Liver (tissue), 9 donors: ENCODE results near the gene HHAT. TPM values are rescaled to one million over a fixed set of nuclear protein-coding genes. Genes with fewer than 3 reads are reported as not detected.

Source experiments
- DNase-seq: peaks from one replicate; pipeline ENCODE4 v3.0.0-alpha.2; 2017; ENCODE audit warnings: low spot score
- H3K27ac ChIP-seq, 2 donors: one replicate each; pipeline ENCODE4 v1.7.0; 2013; ENCODE audit warnings: inconsistent platforms in 2 of 2, low read length in 2 of 2, control low read depth in 1 of 2, low read depth in 1 of 2, mild to moderate bottlenecking in 1 of 2
- H3K27me3 ChIP-seq, 4 donors: one replicate each; pipeline versions ENCODE4 v1.6.1 to v1.7.0; 2013; ENCODE audit warnings: low read length in 3 of 4, inconsistent platforms in 1 of 4, mild to moderate bottlenecking in 1 of 4, moderate library complexity in 1 of 4; ENCODE audit not compliant: control insufficient read depth in 4 of 4, insufficient read depth in 4 of 4
- H3K36me3 ChIP-seq, 4 donors: one replicate each; pipeline versions ENCODE4 v1.6.1 to v1.7.0; 2013; ENCODE audit warnings: low read length in 3 of 4, mild to moderate bottlenecking in 3 of 4, low read depth in 1 of 4, moderate library complexity in 1 of 4; ENCODE audit not compliant: control insufficient read depth in 4 of 4, insufficient read depth in 3 of 4
- H3K4me1 ChIP-seq, 4 donors: one replicate each; pipeline versions ENCODE4 v1.6.1 to v1.7.0; 2013; ENCODE audit warnings: low read length in 3 of 4, mild to moderate bottlenecking in 3 of 4, moderate library complexity in 1 of 4; ENCODE audit not compliant: control insufficient read depth in 4 of 4, insufficient read depth in 4 of 4
- H3K4me3 ChIP-seq, 3 donors: one replicate each; pipeline versions ENCODE4 v1.6.1 to v1.7.0; 2013; ENCODE audit warnings: low read length in 3 of 3, control low read depth in 1 of 3, low read depth in 1 of 3, mild to moderate bottlenecking in 1 of 3
- H3K9ac ChIP-seq, 2 donors: one replicate each; pipeline ENCODE4 v1.7.0; 2013; ENCODE audit warnings: low read length in 2 of 2, mild to moderate bottlenecking in 2 of 2, moderate library complexity in 2 of 2, control low read depth in 1 of 2, low read depth in 1 of 2
- H3K9me3 ChIP-seq, 4 donors: one replicate each; pipeline versions ENCODE4 v1.6.1 to v1.7.0; 2013; ENCODE audit warnings: low read length in 3 of 4; ENCODE audit not compliant: control insufficient read depth in 4 of 4
- ATF3 ChIP-seq: IDR thresholded peaks from 2 replicates; pipeline ENCODE4 v1.6.1; 2016; ENCODE audit warnings: antibody characterized with exemption
- EGR1 ChIP-seq, 2 donors: IDR thresholded peaks; 2 replicates each; pipeline ENCODE4 v1.6.1; 2016 to 2018; ENCODE audit warnings: antibody characterized with exemption in 2 of 2, low read depth in 2 of 2
- FOXA1 ChIP-seq: IDR thresholded peaks from 2 replicates; pipeline ENCODE4 v1.6.1; 2016; ENCODE audit warnings: antibody characterized with exemption
- GABPA ChIP-seq, 2 donors: IDR thresholded peaks in 1 of 2; conservative IDR thresholded peaks in 1 of 2; 2 replicates each; pipeline ENCODE4 v1.6.1; 2016; ENCODE audit warnings: antibody characterized with exemption in 2 of 2, mild to moderate bottlenecking in 1 of 2, moderate library complexity in 1 of 2
- HNF4A ChIP-seq, 2 donors: conservative IDR thresholded peaks; 2 replicates each; pipeline ENCODE4 v1.6.1; 2016; ENCODE audit warnings: antibody characterized with exemption in 2 of 2, mild to moderate bottlenecking in 2 of 2
- HNF4G ChIP-seq: IDR thresholded peaks from 2 replicates; pipeline ENCODE4 v1.6.1; 2016; ENCODE audit warnings: antibody characterized with exemption
- JUND ChIP-seq, 2 donors: IDR thresholded peaks; 2 replicates each; pipeline ENCODE4 v1.6.1; 2016; ENCODE audit warnings: antibody characterized with exemption in 2 of 2
- MAX ChIP-seq: IDR thresholded peaks from 2 replicates; pipeline ENCODE4 v1.6.1; 2016; ENCODE audit warnings: antibody characterized with exemption
- NR2F2 ChIP-seq: IDR thresholded peaks from 2 replicates; pipeline ENCODE4 v1.6.1; 2016; ENCODE audit warnings: antibody characterized with exemption
- RAD21 ChIP-seq, 2 donors: IDR thresholded peaks; 2 replicates each; pipeline ENCODE4 v1.6.1; 2016; ENCODE audit warnings: antibody characterized with exemption in 2 of 2, mild to moderate bottlenecking in 2 of 2
- RXRA ChIP-seq, 2 donors: IDR thresholded peaks; 2 replicates each; pipeline ENCODE4 v1.6.1; 2017 to 2018; ENCODE audit warnings: antibody characterized with exemption in 2 of 2, mild to moderate bottlenecking in 1 of 2
- TAF1 ChIP-seq: conservative IDR thresholded peaks from 2 replicates; pipeline ENCODE4 v1.6.1; 2016; ENCODE audit warnings: antibody characterized with exemption, mild to moderate bottlenecking
- YY1 ChIP-seq: IDR thresholded peaks from 2 replicates; pipeline ENCODE4 v1.6.1; 2016; ENCODE audit warnings: antibody characterized with exemption, mild to moderate bottlenecking
- WGBS: extraction: QIAGEN DNeasy Blood & Tissue Kit; methylation state at CpG from one replicate; pipeline ENCODE4 v1.1.7; 2013; 5-methylcytosine and 5-hydroxymethylcytosine counted together
- polyA plus RNA-seq, 2 donors: library from polyadenylated mRNA; stranded (reverse) in 1 of 2; unstranded in 1 of 2; fragments of 200-250 nt in 1 of 2; fragments of >200 nt in 1 of 2; fragmentation: Nextera tagmentation in 1 of 2; extraction: Ambion mirVana in 1 of 2; gene quantifications; one replicate each; pipeline versions ENCODE4 v1.2.1 to v1.2.3, GENCODE V29; 2013 to 2015
- total RNA-seq, 2 donors: library from RNA; depleted of rRNA; stranded (reverse); fragments of >200 nt; gene quantifications; one replicate each; pipeline ENCODE4 v1.2.3, GENCODE V29; 2014
- TF ChIP-seq, protein P1 (sequence below): fragments of 150-350 bp; IDR thresholded peaks from 2 replicates; pipeline ENCODE4 v1.5.1; 2017; ENCODE audit warnings: improper control_type of control experiment, low read depth, low read length; ENCODE audit not compliant: missing input control
- TF ChIP-seq, protein P2 (sequence below): IDR thresholded peaks from 2 replicates; pipeline ENCODE4 v1.6.1; 2016; ENCODE audit warnings: antibody characterized with exemption
- donor health status: healthy.
- donor health status: healthy.
- donor health status: healthy.
- donor health status: healthy.
- donor health status: healthy.

Gene HHAT
- total and polyA plus RNA-seq, 4 donors, result 1.3 to 2.2 (median 1.6) TPM

- Histone ChIP-seq H3K27me3 (no peaks in the 10 kb centered on the region), H3K9ac (no peak overlapping the region), H3K36me3 (no peaks in the 10 kb centered on the region), H3K9me3 (no peaks in the 10 kb centered on the region), H3K27ac (no peak overlapping the region), H3K4me3 (no peak overlapping the region), H3K4me1 (no peaks in the 10 kb centered on the region)
- 96% methylated on average over 4 of the region's 4 CpGs for WGBS
- TF ChIP-seq TAF1, result no peak
- no peak for TF ChIP-seq JUND (IDR thresholded peaks at IDR 0.05)
- TF ChIP-seq GABPA (IDR thresholded peaks at IDR 0.05 in 1 of 2, conservative IDR thresholded peaks at IDR 0.05 in 1 of 2), result no peak
- no peak for TF ChIP-seq HNF4G
- no peak for TF ChIP-seq HNF4A (conservative IDR thresholded peaks at IDR 0.05)
- no peak for TF ChIP-seq MAX
- TF ChIP-seq RXRA (IDR thresholded peaks at IDR 0.05), result no peak
- no peak for TF ChIP-seq YY1
- no peak for TF ChIP-seq RAD21 (IDR thresholded peaks at IDR 0.05)
- no peak for TF ChIP-seq ATF3
- TF ChIP-seq, protein P1, sequence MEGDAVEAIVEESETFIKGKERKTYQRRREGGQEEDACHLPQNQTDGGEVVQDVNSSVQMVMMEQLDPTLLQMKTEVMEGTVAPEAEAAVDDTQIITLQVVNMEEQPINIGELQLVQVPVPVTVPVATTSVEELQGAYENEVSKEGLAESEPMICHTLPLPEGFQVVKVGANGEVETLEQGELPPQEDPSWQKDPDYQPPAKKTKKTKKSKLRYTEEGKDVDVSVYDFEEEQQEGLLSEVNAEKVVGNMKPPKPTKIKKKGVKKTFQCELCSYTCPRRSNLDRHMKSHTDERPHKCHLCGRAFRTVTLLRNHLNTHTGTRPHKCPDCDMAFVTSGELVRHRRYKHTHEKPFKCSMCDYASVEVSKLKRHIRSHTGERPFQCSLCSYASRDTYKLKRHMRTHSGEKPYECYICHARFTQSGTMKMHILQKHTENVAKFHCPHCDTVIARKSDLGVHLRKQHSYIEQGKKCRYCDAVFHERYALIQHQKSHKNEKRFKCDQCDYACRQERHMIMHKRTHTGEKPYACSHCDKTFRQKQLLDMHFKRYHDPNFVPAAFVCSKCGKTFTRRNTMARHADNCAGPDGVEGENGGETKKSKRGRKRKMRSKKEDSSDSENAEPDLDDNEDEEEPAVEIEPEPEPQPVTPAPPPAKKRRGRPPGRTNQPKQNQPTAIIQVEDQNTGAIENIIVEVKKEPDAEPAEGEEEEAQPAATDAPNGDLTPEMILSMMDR, result no peak
- TF ChIP-seq NR2F2, result no peak
- no peak for TF ChIP-seq FOXA1
- no peak for DNase-seq
These were observed 258.9 kb downstream of the HHAT start for GRCh38 chr1:210587566-210587965.

DNA sequence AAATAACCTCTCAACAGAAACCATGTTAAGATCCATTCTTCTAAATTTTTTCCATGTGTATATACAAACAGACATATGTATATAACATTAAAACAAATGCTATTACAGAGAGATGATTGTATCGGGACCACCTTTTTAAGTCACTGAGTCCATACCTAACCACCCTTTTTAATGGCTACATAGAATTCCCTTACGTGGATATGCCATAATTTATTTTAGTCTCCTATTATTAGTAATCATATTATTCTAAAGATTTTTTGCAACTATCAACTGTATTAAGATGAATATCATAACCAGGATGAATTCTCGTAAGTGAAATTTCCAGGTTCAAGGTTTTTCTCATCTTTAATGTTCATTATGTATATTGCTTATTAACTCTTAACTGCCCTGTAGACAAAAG lies 259.7 kb downstream of the HHAT start:
- no peak overlapping the region for H3K27ac ChIP-seq
- no peak overlapping the region for H3K4me3 ChIP-seq
- no peak for DNase-seq
- no peak overlapping the region for H3K9ac ChIP-seq
- 97% methylated on average over 3 of the region's 3 CpGs for WGBS
- TF ChIP-seq, protein P2, sequence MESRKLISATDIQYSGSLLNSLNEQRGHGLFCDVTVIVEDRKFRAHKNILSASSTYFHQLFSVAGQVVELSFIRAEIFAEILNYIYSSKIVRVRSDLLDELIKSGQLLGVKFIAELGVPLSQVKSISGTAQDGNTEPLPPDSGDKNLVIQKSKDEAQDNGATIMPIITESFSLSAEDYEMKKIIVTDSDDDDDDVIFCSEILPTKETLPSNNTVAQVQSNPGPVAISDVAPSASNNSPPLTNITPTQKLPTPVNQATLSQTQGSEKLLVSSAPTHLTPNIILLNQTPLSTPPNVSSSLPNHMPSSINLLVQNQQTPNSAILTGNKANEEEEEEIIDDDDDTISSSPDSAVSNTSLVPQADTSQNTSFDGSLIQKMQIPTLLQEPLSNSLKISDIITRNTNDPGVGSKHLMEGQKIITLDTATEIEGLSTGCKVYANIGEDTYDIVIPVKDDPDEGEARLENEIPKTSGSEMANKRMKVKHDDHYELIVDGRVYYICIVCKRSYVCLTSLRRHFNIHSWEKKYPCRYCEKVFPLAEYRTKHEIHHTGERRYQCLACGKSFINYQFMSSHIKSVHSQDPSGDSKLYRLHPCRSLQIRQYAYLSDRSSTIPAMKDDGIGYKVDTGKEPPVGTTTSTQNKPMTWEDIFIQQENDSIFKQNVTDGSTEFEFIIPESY, result no peak
- TF ChIP-seq EGR1 (IDR thresholded peaks at IDR 0.05; ENCODE audit: low read depth in 2 of 2) (no peak), NR2F2 (no peak), MAX (no peak)
- TF ChIP-seq, protein P1, result no peak
- no peaks in the 10 kb centered on the region for H3K27me3 ChIP-seq
- no peaks in the 10 kb centered on the region for H3K9me3 ChIP-seq
- H3K4me1 ChIP-seq, result no peaks in the 10 kb centered on the region
- no peaks in the 10 kb centered on the region for H3K36me3 ChIP-seq
